Mesenchymal stem cell (in vitro differentiated cells and primary cell): Measurements from ENCODE around the gene PLCL1.

Experiments
- DNase-seq: peaks from one replicate; pipeline ENCODE4 v3.0.0-alpha.2; 2013
- H2AFZ ChIP-seq: one replicate; pipeline ENCODE4 v1.6.1; 2013; ENCODE audit warnings: low read depth, mild to moderate bottlenecking, control low read depth, inconsistent platforms, low read length, moderate library complexity
- H2AK5ac ChIP-seq: 2 replicates; pipeline ENCODE4 v1.6.1; 2013; ENCODE audit warnings: low read length, moderate library complexity, mild to moderate bottlenecking, inconsistent platforms; ENCODE audit not compliant: severe bottlenecking
- H2BK120ac ChIP-seq: one replicate; pipeline ENCODE4 v1.6.1; 2013; ENCODE audit warnings: low read depth, mild to moderate bottlenecking, inconsistent platforms, low read length, moderate library complexity
- H2BK12ac ChIP-seq, 2 experiments: one replicate each; pipeline ENCODE4 v1.6.1; 2013; ENCODE audit warnings: inconsistent platforms in 2 of 2, low read length in 2 of 2, mild to moderate bottlenecking in 2 of 2, moderate library complexity in 2 of 2, control low read depth in 1 of 2
- H2BK15ac ChIP-seq: one replicate; pipeline ENCODE4 v1.6.1; 2013; ENCODE audit warnings: mild to moderate bottlenecking, low read depth, inconsistent platforms; ENCODE audit not compliant: poor library complexity, severe bottlenecking
- H2BK5ac ChIP-seq: 2 replicates; pipeline ENCODE4 v1.6.1; 2013; ENCODE audit warnings: low read depth, mild to moderate bottlenecking, low read length, control low read depth, inconsistent platforms; ENCODE audit not compliant: poor library complexity, severe bottlenecking
- H3K14ac ChIP-seq, 2 experiments: one replicate each; pipeline ENCODE4 v1.6.1; 2013; ENCODE audit warnings: inconsistent platforms in 2 of 2, low read length in 2 of 2, control low read depth in 1 of 2, mild to moderate bottlenecking in 1 of 2, moderate library complexity in 1 of 2
- H3K18ac ChIP-seq, 2 experiments: one replicate each; pipeline ENCODE4 v1.6.1; 2013; ENCODE audit warnings: inconsistent platforms in 2 of 2, low read length in 2 of 2, control low read depth in 1 of 2, low read depth in 1 of 2, mild to moderate bottlenecking in 1 of 2
- H3K23ac ChIP-seq, 2 experiments: one replicate each; pipeline ENCODE4 v1.6.1; 2013; ENCODE audit warnings: inconsistent platforms in 2 of 2, low read length in 2 of 2, mild to moderate bottlenecking in 2 of 2, moderate library complexity in 2 of 2, control low read depth in 1 of 2
- H3K27ac ChIP-seq: 2 replicates; pipeline ENCODE4 v1.5.1; 2013; ENCODE audit warnings: mild to moderate bottlenecking, moderate library complexity, low read length, control low read depth, inconsistent platforms; ENCODE audit not compliant: poor library complexity, severe bottlenecking
- H3K27me3 ChIP-seq, 2 experiments: 2 replicates each; pipeline versions ENCODE4 v1.6.1 to v1.7.0; 2013; ENCODE audit warnings: low read length in 2 of 2, mild to moderate bottlenecking in 2 of 2, moderate library complexity in 2 of 2, control low read depth in 1 of 2, inconsistent platforms in 1 of 2; ENCODE audit not compliant: control insufficient read depth in 1 of 2, insufficient read depth in 1 of 2
- H3K36me3 ChIP-seq, 2 experiments: 2 replicates each; pipeline versions ENCODE4 v1.6.1 to v1.7.0; 2013; ENCODE audit warnings: low read length in 2 of 2, control low read depth in 1 of 2, inconsistent platforms in 1 of 2, low read depth in 1 of 2, mild to moderate bottlenecking in 1 of 2; ENCODE audit not compliant: insufficient read depth in 2 of 2, control insufficient read depth in 1 of 2
- H3K4ac ChIP-seq, 2 experiments: one replicate each; pipeline ENCODE4 v1.6.1; 2013; ENCODE audit warnings: inconsistent platforms in 2 of 2, low read length in 2 of 2, mild to moderate bottlenecking in 2 of 2, moderate library complexity in 2 of 2, control low read depth in 1 of 2, low read depth in 1 of 2
- H3K4me1 ChIP-seq: 2 replicates; pipeline ENCODE4 v1.6.1; 2013; ENCODE audit warnings: low read depth, low read length, control low read depth; ENCODE audit not compliant: control insufficient read depth, insufficient read depth
- H3K4me2 ChIP-seq: 2 replicates; pipeline ENCODE4 v1.6.1; 2013; ENCODE audit warnings: low read length, mild to moderate bottlenecking, inconsistent platforms; ENCODE audit not compliant: poor library complexity, severe bottlenecking
- H3K4me3 ChIP-seq, 2 experiments: 2 replicates each; pipeline versions ENCODE4 v1.5.1 to v1.7.0; 2013; ENCODE audit warnings: low read length in 2 of 2, mild to moderate bottlenecking in 2 of 2, control low read depth in 1 of 2, low read depth in 1 of 2; ENCODE audit not compliant: insufficient read depth in 1 of 2
- H3K79me1 ChIP-seq: replicated peaks from 2 replicates; pipeline ENCODE4 v1.6.1; 2013; ENCODE audit warnings: mild to moderate bottlenecking, control low read depth, low read length, inconsistent platforms; ENCODE audit not compliant: poor library complexity, severe bottlenecking
- H3K9ac ChIP-seq: 2 replicates; pipeline ENCODE4 v1.7.0; 2013; ENCODE audit warnings: mild to moderate bottlenecking, low read length, moderate library complexity
- H3K9me3 ChIP-seq: 2 replicates; pipeline ENCODE4 v1.7.0; 2013; ENCODE audit warnings: mild to moderate bottlenecking, low read length; ENCODE audit not compliant: control insufficient read depth
- H4K8ac ChIP-seq: one replicate; pipeline ENCODE4 v1.6.1; 2013; ENCODE audit warnings: inconsistent platforms, mild to moderate bottlenecking, low read length, moderate library complexity
- H4K91ac ChIP-seq: one replicate; pipeline ENCODE4 v1.6.1; 2013; ENCODE audit warnings: mild to moderate bottlenecking, low read length, inconsistent platforms
- WGBS: methylation state at CpG from one replicate; pipeline ENCODE4 v1.1.7; 2013; ENCODE audit warnings: mixed read lengths; 5-methylcytosine and 5-hydroxymethylcytosine counted together

PLCL1 gene

GRCh38 chr2:198084156-198084555 lies 279.8 kb downstream of the PLCL1 start:
- no peak overlapping the region for H3K9ac ChIP-seq
- H3K23ac ChIP-seq = no peak overlapping the region
- H4K91ac ChIP-seq = no peak overlapping the region
- no peak overlapping the region for H4K8ac ChIP-seq
- H3K4me1 ChIP-seq = no peaks in the 10 kb centered on the region
- no peak overlapping the region for H2BK5ac ChIP-seq
- H2AK5ac ChIP-seq = no peak overlapping the region
- H3K79me1 ChIP-seq = no peaks in the 10 kb centered on the region
- no peak overlapping the region for H3K27ac ChIP-seq
- H3K9me3 ChIP-seq = no peaks in the 10 kb centered on the region
- no peaks in the 10 kb centered on the region for H3K36me3 ChIP-seq
- no peak overlapping the region for H3K4me2 ChIP-seq
- no peak overlapping the region for H2BK120ac ChIP-seq
- no peak for DNase-seq
- 93% methylated on average over 6 of the region's 6 CpGs for WGBS
- no peak overlapping the region for H2AFZ ChIP-seq
- no peak overlapping the region for H3K18ac ChIP-seq
- H3K4ac ChIP-seq = no peak overlapping the region
- no peak overlapping the region for H3K4me3 ChIP-seq
- no peak overlapping the region for H2BK15ac ChIP-seq
- no peaks in the 10 kb centered on the region for H3K27me3 ChIP-seq
- H3K14ac ChIP-seq = no peak overlapping the region
- no peak overlapping the region for H2BK12ac ChIP-seq

GRCh38 chr2:198096002-198096401 lies 291.6 kb downstream of the PLCL1 start:
- H2BK5ac ChIP-seq = no peak overlapping the region

GRCh38 chr2:198096965-198097364 lies 292.6 kb downstream of the PLCL1 start:
- WGBS = 94% methylated on average over 1 of the region's 2 CpGs
- Histone ChIP-seq H3K9me3 (no peaks in the 10 kb centered on the region), H3K4me2 (no peak overlapping the region), H2BK15ac (no peak overlapping the region), H2BK12ac (no peak overlapping the region), H3K4me1 (no peaks in the 10 kb centered on the region), H2AK5ac (no peak overlapping the region), H3K9ac (no peak overlapping the region), H3K79me1 (no peaks in the 10 kb centered on the region), H4K8ac (no peak overlapping the region), H2AFZ (no peak overlapping the region), H3K23ac (no peak overlapping the region), H3K27ac (no peak overlapping the region), H3K14ac (no peak overlapping the region), H3K18ac (no peak overlapping the region), H3K4ac (no peak overlapping the region), H3K27me3 (no peaks in the 10 kb centered on the region), H2BK120ac (no peak overlapping the region), H3K36me3 (no peaks in the 10 kb centered on the region), H2BK5ac (no peak overlapping the region), H4K91ac (no peak overlapping the region), H3K4me3 (no peak overlapping the region)
- DNase-seq = no peak

More at GRCh38 chr2:198096002-198096401, 291.6 kb downstream of the PLCL1 start:
- Histone ChIP-seq H3K18ac (no peak overlapping the region), H3K14ac (no peak overlapping the region), H4K8ac (no peak overlapping the region), H3K27me3 (no peaks in the 10 kb centered on the region), H3K9me3 (no peaks in the 10 kb centered on the region), H3K4me1 (no peaks in the 10 kb centered on the region), H3K23ac (no peak overlapping the region), H2BK15ac (no peak overlapping the region), H2BK120ac (no peak overlapping the region), H3K36me3 (no peaks in the 10 kb centered on the region), H3K4me3 (no peak overlapping the region), H2AFZ (no peak overlapping the region), H3K9ac (no peak overlapping the region), H3K4me2 (no peak overlapping the region), H3K27ac (no peak overlapping the region), H2BK12ac (no peak overlapping the region), H2AK5ac (no peak overlapping the region), H4K91ac (no peak overlapping the region), H3K4ac (no peak overlapping the region), H3K79me1 (no peaks in the 10 kb centered on the region)
- WGBS = 100% methylated on average over 1 of the region's 2 CpGs
- DNase-seq = no peak

- Histone ChIP-seq H3K4ac (no peak overlapping the region), H4K8ac (no peak overlapping the region), H3K4me3 (no peak overlapping the region), H3K36me3 (no peaks in the 10 kb centered on the region), H3K79me1 (no peaks in the 10 kb centered on the region), H2BK120ac (no peak overlapping the region), H2BK5ac (no peak overlapping the region), H2BK12ac (no peak overlapping the region), H3K27ac (no peak overlapping the region), H3K4me2 (no peak overlapping the region), H3K23ac (no peak overlapping the region), H3K9me3 (no peaks in the 10 kb centered on the region), H2BK15ac (no peak overlapping the region), H3K18ac (no peak overlapping the region), H4K91ac (no peak overlapping the region), H3K27me3 (no peaks in the 10 kb centered on the region), H3K14ac (no peak overlapping the region), H2AK5ac (no peak overlapping the region), H3K9ac (no peak overlapping the region), H2AFZ (no peak overlapping the region), H3K4me1 (no peaks in the 10 kb centered on the region)
- DNase-seq = no peak
- WGBS = 85% methylated on average over 2 of the region's 3 CpGs
Observed at GRCh38 chr2:198097630-198098029, 293.2 kb downstream of the PLCL1 start.
